Measurements from ENCODE around the gene ARHGAP18.

ARHGAP18 gene

DNA sequence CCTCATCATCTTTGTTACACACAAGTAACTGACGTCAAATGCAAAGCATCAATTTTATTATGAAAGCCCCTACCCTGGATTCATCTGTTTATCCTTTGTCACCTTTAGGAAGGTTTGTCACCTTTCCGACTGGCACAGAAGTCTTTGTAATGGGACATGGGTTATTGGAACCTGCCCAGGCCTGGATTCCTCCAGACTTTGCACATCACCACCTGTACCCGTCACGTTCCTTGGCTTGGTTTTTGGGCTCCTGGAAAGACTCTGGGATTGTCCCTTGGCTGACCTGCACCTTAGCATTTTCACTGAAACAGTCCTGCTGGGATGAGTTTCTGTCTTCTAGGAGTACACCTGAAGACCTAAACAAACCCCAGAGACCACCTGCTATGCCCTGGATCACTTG lies 15.4 kb upstream of the ARHGAP18 start:
- H3K27ac ChIP-seq, result no peak overlapping the region
- H3K27me3 ChIP-seq, result no peaks in the 10 kb centered on the region
- H3K4me1 ChIP-seq (ENCODE audit: control insufficient read depth in 1 of 2, insufficient read depth in 1 of 2, low read depth in 1 of 2, low read length in 1 of 2), result no peaks in the 10 kb centered on the region
- no peaks in the 10 kb centered on the region for H3K9me3 ChIP-seq
- TF ChIP-seq, protein P1, sequence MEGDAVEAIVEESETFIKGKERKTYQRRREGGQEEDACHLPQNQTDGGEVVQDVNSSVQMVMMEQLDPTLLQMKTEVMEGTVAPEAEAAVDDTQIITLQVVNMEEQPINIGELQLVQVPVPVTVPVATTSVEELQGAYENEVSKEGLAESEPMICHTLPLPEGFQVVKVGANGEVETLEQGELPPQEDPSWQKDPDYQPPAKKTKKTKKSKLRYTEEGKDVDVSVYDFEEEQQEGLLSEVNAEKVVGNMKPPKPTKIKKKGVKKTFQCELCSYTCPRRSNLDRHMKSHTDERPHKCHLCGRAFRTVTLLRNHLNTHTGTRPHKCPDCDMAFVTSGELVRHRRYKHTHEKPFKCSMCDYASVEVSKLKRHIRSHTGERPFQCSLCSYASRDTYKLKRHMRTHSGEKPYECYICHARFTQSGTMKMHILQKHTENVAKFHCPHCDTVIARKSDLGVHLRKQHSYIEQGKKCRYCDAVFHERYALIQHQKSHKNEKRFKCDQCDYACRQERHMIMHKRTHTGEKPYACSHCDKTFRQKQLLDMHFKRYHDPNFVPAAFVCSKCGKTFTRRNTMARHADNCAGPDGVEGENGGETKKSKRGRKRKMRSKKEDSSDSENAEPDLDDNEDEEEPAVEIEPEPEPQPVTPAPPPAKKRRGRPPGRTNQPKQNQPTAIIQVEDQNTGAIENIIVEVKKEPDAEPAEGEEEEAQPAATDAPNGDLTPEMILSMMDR (IDR thresholded peaks at IDR 0.05), result no peak
- H3K4me3 ChIP-seq (ENCODE audit: low read depth in 1 of 2, low read length in 1 of 2), result no peak overlapping the region
- no peaks in the 10 kb centered on the region for H3K36me3 ChIP-seq

DNA sequence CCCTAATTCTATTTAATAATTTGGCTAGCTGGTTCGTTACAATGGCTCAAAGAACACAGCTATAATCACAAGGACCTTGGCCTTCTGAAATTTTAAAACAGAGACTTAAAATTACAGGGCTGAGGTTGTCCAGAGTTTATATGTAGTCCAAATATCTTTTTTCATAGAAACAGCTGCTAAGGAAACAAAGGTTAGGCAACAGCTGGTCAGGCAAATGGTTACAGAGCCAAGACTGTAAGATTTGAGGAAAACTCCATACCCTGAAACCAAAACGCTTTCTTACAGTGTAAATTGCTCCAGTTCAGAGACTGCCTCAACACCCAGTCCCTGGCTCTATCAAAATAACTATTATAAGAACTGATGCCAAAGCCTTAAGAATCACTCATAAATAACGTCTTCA lies 9.7 kb upstream of the ARHGAP18 start:
- Histone ChIP-seq H3K27ac (no peak overlapping the region), H3K27me3 (no peaks in the 10 kb centered on the region), H3K36me3 (no peaks in the 10 kb centered on the region), H3K9me3 (no peaks in the 10 kb centered on the region), H3K4me3 (ENCODE audit: low read depth in 1 of 2, low read length in 1 of 2) (no peak overlapping the region), H3K4me1 (ENCODE audit: control insufficient read depth in 1 of 2, insufficient read depth in 1 of 2, low read depth in 1 of 2, low read length in 1 of 2) (no peaks in the 10 kb centered on the region)
- TF ChIP-seq, protein P1 (IDR thresholded peaks at IDR 0.05), result no peak

DNA sequence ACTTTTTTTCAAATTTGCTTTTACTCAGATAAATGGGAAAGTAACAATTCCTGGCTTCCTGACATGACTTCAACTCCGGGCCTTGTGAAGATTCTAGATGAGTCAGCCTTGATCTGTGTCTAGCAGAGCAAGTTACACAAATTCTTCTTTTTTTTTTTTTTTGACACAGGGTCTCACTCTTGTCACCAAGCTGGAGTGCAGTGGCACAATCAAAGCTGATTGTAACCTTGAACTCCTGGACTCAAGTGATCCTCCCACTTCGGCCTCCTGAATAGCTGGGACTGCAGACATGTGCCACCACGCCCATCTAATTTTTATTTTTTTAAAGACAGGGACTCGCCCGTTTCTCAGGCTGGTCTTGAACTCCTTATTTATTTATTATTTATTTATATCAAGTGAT lies 7.3 kb upstream of the ARHGAP18 start:
- no peaks in the 10 kb centered on the region for H3K27me3 ChIP-seq
- no peaks in the 10 kb centered on the region for H3K4me1 ChIP-seq (ENCODE audit: control insufficient read depth in 1 of 2, insufficient read depth in 1 of 2, low read depth in 1 of 2, low read length in 1 of 2)
- TF ChIP-seq, protein P1 (IDR thresholded peaks at IDR 0.05), result no peak
- no peak overlapping the region for H3K27ac ChIP-seq
- no peak overlapping the region for H3K4me3 ChIP-seq (ENCODE audit: low read depth in 1 of 2, low read length in 1 of 2)
- H3K9me3 ChIP-seq, result no peaks in the 10 kb centered on the region
- no peaks in the 10 kb centered on the region for H3K36me3 ChIP-seq

DNA sequence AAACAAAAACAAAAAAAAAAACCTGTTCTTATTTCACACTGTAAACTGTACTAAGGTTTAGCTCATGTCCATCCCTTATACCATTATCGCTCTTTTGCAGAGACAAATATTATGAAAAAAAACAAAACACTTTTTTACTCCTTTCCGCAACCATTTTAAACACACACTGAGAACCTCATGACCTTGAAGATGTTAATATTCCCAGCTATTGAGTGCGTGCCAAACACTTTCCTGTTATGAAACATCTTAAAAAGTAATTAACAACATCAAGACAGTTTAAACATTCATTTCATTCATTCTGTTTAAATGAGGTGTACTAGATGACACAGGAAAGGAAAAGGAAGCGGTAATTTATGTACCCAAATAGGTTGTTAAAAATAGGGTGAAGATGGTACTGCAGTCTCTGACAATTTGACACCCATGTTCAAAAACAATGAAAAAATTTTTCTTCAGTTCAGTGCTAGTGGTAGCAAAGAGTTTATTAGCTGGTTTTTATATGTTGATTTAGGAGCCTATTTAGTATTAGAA lies 3.9 kb upstream of the ARHGAP18 start:
- TF ChIP-seq, protein P1 (IDR thresholded peaks at IDR 0.05), result no peak
- Histone ChIP-seq H3K27ac (no peak overlapping the region), H3K27me3 (no peaks in the 10 kb centered on the region), H3K4me3 (ENCODE audit: low read depth in 1 of 2, low read length in 1 of 2) (no peak overlapping the region), H3K9me3 (no peaks in the 10 kb centered on the region), H3K36me3 (no peaks in the 10 kb centered on the region), H3K4me1 (ENCODE audit: control insufficient read depth in 1 of 2, insufficient read depth in 1 of 2, low read depth in 1 of 2, low read length in 1 of 2) (peaks cover 15 to 16% of the 10 kb centered on the region in 2 experiments)

DNA sequence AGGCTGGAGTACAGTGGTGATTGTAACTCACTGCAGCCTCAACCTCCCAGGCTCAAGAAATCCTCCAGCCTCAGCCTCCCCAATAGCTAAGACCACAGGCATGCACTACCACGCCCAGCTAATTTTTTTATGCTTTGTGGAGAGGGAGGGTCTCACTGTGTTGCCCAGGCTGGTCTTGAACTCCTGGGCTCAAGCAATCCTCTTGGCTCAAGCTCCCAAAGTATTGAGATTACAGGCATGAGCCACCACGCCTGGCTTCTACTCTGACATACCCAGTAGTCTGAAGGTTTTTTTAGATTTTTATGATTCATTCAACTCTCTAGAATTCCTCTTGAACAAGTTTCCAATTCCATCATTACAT lies 1.3 kb upstream of the ARHGAP18 start:
- TF ChIP-seq, protein P1 (IDR thresholded peaks at IDR 0.05), result no peak
- no peak overlapping the region for H3K4me3 ChIP-seq (ENCODE audit: low read depth in 1 of 2, low read length in 1 of 2)
- H3K4me1 ChIP-seq (ENCODE audit: control insufficient read depth in 1 of 2, insufficient read depth in 1 of 2, low read depth in 1 of 2, low read length in 1 of 2), result peaks cover 23 to 28% of the 10 kb centered on the region in 2 experiments
- no peaks in the 10 kb centered on the region for H3K27me3 ChIP-seq
- H3K36me3 ChIP-seq, result no peaks in the 10 kb centered on the region
- H3K9me3 ChIP-seq, result no peaks in the 10 kb centered on the region
- H3K27ac ChIP-seq, result no peak overlapping the region
